ENCODE results near the gene TCTN3.
"Not testable (repeated sequence)": the region's sequence is repeated elsewhere in the genome, so short reads cannot be mapped to it uniquely, and the experiment has no call there.

TCTN3 gene, protein sequence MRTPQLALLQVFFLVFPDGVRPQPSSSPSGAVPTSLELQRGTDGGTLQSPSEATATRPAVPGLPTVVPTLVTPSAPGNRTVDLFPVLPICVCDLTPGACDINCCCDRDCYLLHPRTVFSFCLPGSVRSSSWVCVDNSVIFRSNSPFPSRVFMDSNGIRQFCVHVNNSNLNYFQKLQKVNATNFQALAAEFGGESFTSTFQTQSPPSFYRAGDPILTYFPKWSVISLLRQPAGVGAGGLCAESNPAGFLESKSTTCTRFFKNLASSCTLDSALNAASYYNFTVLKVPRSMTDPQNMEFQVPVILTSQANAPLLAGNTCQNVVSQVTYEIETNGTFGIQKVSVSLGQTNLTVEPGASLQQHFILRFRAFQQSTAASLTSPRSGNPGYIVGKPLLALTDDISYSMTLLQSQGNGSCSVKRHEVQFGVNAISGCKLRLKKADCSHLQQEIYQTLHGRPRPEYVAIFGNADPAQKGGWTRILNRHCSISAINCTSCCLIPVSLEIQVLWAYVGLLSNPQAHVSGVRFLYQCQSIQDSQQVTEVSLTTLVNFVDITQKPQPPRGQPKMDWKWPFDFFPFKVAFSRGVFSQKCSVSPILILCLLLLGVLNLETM

DNA sequence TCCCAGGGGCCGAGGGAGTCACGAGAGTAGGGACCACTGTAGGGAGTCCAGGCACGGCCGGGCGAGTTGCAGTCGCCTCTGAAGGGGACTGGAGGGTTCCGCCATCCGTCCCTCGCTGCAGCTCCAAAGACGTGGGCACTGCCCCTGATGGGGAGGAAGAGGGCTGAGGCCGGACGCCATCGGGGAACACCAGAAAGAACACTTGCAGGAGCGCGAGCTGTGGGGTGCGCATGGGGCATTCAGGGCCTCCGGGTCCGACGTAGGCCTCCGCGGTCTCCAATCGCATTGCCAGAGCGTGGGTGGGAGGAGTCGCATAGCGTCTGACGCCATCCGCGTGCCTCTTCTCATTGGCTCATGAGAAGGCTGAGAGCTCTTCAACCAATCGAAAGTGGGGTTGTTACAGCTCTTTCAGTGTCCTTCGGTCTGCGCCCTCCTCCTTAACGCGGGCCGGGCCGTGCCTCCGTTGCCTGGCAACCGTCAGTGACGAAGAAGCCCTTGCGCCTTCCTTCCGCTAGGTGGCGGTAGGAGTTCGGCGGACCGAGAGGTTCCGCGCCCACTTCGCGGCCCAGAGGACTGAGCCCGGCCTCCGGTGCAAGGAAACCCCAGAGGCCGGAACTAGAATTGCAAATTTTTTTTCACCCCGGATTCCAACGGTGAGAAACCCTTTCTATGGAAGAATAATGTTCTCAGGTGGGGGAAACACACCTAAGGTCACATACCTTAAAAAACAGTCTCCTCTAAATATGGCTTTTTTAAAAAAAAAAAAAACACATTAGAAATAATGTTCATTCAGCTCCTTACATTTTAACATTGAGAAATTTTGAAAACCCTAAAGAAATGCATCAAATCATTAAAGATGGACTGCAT lies at the start of gene TCTN3:
TCTN3 (minus strand) TSS at position 260 of the 867 bp plus-strand sequence; CDS start at position 232, 28 bp downstream.
- peak; percentile 94 for DNase-seq

DNA sequence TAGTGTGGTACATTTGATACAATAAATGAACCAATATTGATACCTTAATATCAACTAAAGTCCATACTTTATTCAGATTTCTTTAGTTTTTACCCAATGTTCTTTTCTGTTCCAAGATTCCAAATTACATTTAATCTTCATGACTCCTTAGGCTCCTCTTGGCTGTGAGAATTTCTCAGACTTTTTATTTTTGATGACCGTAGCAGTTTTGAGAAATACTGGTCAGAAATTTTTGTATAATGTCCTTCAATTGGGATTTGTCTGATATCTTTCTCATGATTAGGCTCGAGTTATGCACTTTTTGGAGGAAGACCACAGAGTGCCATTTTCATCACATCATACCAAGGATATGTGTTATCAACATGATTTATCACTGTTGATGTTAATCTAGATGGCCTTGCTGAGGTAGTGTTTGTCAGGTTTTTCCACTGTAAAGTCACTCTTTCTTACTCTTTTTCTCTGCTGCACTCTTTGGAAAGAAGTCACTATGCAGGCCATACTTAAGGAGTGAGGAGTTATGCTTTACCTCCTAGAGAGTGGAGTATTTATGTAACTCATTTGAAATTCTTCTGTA lies 49.3 kb upstream of the TCTN3 start:
- DNase-seq: no peak

DNA sequence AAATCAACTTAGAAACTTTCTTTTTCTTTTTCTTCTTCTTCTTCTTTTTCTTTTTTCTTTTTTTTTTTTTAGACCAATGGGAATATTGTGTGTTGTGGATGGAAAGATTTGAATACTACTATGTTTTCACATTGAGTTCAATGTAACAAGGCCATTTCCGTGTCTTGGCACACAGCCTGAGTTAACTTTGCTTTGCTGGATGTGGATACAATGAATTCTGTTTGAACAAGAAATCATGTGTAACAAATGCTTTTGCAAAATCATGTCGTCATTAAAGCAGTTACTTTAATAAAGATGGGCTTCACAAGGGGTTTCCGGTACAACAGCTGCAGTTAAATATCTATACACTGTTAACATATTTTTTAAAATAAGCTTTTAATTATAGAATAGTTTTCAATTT lies 48.8 kb upstream of the TCTN3 start:
- no peak for DNase-seq

DNA sequence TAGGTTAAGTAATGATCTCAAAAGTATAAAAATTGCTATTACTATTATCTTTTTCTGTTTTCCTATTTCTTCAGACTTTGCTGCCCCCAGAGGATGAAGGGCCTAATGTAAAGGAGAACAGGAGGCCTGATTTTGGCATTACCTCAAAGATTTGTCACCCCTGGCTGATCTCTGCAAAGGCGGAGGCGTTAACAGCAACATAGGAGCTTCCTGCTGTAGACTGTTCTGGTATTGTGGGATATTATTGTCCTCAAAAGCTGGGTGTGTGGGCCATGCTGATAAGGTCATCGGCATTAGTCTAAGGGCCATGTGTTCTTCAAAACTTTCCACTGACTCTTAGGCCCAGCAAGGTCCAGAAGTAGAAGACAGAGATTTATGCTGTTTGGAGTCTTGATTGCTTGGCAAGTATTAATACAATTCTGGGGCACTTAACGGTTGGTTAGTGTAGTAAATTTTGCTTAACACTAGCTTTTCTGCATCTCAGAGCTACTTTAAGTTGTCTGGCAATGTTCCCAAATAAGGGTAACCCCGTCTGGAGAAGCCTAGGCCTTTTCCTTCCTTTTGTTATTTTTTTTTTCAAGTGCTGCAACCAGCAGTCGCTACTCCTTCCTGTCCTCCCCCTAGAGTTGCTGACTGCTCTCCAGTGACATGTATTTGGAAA lies 48.2 kb upstream of the TCTN3 start:
- DNase-seq: no peak

DNA sequence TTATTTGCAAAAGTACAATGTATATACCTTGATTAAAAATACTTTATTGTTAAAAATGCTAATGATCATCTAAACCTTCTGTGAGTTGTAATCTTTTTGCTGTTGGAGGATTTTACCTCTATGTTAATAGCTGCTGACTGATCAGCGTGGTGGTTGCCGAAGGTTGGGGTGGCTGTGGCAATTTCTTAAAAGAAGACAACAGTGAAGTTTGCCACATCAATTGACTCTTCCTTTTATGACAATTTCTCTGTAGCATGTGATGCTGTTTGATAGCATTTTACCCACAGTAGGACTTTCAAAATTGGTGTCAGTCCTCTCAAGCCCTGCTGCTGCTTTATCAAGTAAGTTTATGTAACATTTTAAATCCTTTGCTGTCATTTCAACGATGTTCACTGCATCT lies 45.3 kb upstream of the TCTN3 start:
- DNase-seq: no peak

DNA sequence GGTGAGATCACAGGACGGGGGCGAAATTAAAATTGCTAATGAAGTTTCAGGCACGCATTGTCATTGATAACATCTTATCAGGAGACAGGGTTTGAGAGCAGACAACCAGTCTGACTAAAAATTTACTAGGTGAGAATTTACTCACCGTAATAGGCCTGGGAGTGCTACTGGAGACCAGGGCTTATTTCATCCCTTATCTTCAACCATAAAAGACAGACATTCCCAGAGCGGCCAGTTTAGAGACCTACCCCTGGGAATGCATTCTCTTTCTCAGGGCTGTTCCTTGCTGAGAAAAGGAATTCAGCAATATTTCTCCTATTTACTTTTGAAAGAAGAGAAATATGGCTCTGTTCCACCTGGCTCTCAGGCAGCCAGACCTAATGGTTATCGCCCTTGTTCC lies 39.2 kb upstream of the TCTN3 start:
- not testable (repeated sequence) for DNase-seq

DNA sequence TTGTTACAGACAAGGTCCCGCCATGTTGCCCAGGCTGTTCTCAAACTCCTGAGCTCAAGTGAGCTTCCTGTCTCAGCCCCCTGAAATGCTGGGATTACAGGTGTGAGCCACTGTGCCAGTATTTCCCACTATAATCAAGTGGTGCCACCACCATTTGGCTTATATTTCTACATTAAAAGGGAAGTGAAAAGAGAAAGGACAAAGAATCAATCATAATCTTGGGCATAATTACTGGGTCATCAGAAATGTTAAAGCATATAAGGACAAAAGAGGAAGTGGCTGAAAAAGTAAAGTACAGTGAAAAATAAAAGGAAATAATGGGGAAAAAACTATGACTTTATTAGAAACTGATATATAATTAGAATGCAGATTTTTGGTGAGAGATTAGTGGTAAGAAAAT lies 36.5 kb upstream of the TCTN3 start:
- no peak for DNase-seq

DNA sequence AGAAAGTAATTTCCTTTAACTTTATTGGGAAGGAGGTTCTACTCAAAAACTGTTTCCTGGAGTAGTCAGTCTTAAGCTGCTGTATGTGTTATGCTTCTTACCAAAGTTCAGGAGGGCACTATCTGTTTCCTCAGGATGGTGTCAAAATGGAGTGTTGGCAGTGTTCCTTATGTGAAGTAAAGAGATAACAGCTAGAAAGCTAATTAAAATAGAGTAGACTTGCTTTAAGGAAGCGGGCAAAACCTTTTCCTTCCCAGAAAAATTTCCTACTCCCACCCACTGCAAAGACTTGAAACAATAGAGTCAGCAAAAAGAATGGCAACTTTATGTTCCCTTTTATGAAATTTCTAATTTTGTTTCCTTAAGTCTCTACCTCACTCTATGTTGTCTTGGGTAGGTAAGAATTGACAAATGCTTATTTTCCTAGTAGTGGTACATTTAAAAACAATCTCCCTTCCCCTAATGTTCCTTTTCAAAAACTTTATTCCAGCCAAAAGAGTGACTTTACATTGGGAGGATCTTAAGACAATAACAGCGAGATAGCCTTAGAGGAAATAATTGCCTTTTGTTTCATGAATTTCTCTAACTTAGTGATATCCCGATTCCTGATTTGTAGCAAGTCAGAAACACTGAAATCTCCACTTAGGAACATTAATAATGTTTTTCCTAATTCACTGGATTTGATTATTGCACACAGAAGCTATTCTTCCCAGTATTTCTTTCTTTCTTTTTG lies 35.8 kb upstream of the TCTN3 start:
- DNase-seq: no peak

DNA sequence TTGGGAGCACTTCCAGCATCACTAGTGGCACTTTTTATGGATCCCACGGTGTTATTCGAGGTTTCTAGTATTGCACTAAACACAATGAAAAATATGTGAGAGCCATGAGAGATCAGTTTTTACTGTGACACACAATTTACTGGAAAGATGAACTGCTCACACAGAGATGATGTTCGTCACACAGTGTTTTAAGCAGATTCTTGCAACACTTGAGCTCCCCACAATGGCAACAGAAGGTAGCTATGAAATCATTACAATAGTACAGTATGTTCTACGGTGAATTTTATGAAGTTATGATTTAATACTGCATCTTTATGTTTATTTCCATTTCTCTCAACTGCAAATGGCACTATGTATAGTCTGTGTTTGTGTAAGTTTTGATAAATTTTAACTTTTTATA lies 34.8 kb upstream of the TCTN3 start:
- no peak for DNase-seq

DNA sequence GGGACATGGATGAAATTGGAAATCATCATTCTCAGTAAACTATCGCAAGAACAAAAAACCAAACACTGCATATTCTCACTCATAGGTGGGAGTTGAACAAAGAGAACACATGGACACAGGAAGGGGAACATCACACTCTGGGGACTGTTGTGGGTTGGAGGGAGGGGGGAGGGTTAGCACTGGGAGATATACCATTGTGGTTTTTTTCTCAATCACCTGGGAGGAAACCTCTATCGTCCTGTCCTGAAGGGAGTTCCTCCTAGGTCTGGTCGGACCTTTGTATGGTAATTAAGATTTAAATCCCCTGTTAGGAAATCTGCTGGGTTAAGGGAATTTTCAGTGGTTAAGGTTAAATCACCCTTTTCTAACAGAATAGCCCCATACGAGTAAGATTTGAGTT lies 28.8 kb upstream of the TCTN3 start:
- DNase-seq: not testable (repeated sequence)

DNA sequence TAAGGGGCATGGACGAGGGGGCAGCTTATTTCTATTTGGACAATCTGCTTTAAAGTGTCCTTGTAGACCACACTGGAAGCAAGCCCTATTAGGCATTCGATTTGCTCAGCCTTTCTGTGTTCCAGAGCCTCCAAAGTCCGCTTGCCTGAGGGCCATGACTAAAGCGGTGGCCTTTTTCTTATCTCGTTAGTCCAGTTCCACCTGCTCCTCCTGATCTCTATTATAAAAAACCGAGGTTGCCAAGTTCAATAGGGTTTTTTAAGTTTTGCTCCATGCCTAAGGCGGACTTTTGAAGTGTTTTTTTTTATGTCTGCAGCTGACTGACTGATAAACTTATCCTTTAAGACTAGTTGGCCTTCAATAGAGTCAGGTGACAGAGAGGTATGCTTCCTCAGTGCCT lies 27.0 kb upstream of the TCTN3 start:
- not testable (repeated sequence) for DNase-seq

DNA sequence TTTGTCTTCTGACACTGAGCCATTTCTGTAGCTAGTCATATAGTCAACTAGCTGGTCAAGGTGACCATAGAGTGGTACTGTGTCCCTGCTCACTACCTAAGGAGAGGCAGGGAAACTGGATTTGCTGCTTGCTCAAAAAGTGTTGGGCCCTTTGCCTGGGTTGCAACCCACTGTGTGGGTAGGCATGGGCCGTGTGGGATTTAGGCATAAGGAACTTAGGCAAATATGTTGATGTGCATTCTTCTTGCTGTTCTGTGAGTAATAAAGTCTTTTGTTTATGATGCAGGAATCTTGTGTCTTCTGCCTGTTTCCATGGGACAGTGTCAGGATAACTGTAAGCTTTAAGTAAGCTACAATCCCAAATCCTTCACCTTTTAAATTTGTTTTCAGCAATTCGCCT lies 23.1 kb upstream of the TCTN3 start:
- no peak for DNase-seq

DNA sequence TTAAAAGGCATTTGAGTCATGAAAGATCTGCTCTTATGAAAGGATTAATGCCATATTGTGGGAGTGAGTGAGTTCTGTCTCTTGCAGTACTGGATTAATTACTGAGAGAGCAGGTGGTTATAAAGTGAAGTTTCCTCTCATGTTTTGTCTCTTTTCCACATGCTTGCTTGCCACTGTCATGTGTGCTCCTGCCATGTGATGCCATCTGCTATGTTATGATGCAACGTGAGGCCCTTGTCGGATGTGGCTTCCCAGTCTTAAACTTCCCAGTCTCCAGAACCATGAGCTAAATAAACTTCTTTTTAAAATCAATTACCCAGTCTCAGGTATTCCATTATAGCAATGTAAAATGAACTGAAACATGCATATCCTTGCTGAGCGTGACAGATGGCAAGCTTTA lies 22.7 kb upstream of the TCTN3 start:
- no peak for DNase-seq

DNA sequence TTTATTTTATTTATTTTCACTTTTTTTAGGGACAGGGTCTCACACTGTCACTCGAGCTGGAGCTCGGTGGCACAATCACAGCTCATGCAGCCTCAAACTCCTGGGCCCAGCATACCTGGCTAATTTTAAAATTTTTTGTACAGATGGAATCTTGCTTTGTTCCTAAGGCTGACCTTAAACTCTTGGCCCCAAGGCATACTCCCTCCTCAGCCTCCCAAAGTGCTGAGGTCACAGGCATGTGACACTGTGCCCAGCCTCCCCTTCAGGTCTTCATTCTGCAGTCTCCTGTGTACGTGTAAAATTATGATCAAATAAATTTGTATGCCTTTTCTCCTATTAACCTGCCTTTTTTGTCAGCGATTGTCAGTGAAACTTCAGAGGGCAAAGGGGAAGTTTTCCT lies 17.8 kb upstream of the TCTN3 start:
- DNase-seq: no peak

DNA sequence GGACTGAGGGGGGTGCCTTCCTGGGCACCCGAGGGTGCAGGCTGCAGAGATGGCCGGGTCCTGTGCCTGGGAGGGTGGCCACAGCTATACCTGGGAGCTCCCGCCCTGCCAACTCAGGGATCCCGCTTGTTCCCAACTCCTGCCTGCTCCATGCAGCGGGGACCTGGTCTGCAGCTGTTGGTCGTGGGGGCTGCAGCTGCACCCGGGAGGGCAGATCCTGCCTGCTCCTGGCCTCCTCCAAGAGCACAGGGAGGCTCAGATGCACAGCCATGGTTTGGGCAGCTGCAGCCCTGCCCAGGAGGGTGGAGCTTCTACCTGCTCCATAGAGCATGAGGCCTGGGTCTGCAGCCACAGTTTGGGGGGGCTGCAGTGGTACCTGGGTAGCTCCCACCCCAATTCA lies 13.3 kb upstream of the TCTN3 start:
- DNase-seq: no peak

DNA sequence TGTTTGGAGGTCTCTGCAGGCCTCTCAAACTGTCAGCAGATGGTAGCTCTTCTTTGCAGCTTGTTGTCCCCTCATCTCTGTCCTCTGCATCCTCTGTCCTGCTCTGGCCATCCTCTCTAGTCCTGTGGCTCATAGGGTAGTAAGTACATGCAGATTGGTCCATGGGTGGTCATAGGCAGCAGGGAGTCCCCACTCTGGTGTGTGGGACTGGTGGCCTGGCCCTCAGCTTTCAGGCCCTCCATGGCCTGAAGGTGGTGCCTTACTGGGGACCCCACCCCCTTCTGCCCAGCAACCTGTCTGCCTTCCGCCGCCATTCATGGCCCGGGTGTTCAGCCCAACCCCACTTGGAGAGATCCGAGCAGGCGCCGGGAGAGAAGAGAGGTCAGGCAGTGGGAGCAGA lies 12.8 kb upstream of the TCTN3 start:
- DNase-seq: no peak

DNA sequence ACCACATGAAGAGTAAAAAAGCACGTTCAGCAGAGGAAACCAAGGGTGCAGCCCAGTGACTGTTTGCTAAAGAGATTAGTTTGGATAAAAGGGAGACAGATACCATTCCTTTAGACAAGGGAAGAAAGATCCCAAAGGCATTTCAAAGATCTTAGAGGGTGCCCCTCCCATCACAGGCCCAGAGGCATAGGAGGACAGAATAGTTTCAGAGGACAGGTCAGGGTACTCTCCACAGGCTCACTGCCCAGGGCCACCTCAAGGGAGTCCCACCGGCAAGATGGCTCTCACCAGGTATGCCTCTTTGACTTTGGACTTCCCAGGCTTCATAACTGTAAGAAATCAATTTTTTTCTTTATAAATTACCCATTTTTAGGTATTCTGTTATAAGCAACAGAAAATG lies 4.7 kb upstream of the TCTN3 start:
- no peak for DNase-seq

DNA sequence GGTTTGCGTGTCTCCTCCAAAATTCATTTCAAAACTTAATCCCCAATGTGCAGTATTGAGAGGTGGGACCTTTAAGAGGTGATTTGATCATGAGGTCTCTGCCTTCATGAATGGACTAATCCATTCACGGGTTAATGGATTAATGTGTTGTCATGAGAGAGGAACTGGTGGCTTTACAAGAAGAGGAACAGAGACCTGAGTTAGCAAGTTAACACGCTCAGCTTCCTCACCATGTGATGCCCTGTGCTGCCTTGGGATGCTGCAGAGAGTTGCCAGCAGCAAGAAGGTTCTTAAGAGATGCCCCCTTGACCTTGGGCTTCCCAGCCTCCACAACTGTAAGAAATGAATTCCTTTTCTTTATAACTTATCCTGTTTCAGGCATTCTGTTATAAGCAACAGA lies 3.7 kb upstream of the TCTN3 start:
- DNase-seq: no peak

DNA sequence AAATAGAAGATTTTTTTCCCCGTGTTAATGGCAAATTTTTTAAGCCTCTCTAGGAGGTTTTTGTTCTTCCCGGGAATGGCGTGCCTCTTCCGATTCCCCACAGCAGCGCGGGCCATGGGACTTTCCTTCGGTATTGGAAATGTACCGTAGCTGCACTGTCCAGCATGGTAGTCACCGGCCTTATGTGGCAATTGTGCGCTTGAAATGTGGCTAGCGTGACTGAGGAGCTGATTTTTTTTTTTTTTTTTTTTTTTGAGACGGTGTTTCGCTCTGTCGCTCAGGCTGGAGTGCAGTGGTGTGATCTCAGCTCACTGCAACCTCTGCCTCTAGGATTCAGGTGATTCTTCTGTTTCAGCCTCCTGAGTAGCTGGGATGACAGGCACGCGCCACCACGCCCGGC lies 938 bp upstream of the TCTN3 start:
- DNase-seq: no peak

DNA sequence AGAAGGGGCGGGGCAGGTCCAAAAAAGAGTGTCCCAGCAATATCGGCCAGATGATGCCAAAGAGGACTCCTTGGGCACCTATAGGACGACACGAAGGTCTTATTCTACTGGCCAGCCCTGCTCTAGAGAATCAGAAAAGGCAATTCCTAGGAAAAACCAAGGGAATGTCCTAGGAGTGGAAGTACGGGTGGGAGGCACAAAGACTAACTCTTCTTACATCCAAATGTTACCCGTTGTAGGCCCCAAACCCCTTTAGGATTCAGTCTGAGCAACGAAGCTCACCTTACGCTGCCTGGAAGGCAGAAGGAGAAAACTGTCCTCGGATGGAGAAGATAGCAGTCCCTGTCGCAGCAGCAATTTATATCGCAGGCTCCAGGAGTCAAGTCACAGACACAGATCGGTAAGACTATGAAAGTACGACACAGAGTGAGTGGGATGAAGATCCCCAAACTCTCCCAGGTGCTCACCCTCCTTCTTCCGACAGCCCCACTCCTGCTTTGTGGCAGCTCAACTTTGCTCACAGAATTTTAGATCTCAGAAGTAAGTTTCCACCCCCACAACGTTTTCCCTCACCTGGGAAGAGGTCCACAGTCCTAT lies 558 bp downstream of the TCTN3 start:
- DNase-seq: no peak

DNA sequence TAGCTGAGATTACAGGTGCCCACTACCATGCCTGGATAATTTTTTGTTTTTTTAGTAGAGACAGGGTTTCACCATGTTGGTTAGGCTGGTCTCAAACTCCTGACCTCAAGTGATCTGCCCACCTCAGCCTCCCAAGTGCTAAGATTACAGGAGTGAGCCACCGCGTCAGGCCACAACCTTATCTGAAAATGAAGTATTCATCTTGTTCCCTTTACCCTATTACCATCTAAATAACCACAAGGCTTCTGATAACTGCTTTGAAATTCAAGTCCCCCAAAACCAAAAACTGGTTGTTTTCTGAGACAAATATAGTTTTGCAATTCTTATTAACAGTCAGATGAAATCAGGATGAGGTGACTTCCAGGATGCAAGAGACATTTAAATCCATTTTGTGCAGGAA lies 2.4 kb downstream of the TCTN3 start:
- no peak for DNase-seq

DNA sequence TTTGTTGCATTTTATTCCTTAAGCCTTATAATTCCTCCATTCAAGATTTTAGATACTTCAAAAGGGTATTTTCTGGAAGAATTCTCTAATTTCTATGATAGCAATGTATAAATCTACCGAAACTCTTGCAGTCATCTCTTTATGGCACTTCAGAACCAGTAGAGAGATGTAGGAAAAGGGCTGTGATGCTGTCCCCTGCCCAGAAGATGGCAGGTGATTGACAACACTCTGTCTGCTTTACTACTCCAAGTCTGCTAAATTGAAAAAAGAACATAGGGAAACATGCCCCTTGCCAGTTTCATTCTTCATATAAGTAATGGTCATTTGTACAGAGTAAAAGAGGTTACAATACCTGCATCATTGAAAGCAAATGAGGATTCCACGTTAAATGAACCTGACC lies 5.1 kb downstream of the TCTN3 start:
- DNase-seq: no peak

Data from activated CD8-positive, alpha-beta memory T cell treated with anti-CD3 and anti-CD28 coated beads, Interleukin-2, amount 50 U/mL, for 4 hours (primary cell).